Vagina (tissue), 2 donors: ENCODE data around the gene SDHAF2. TPM values are rescaled to one million over a fixed set of nuclear protein-coding genes. Genes with fewer than 3 reads are reported as not detected.
"Not testable (repeated sequence)": the region's sequence is repeated elsewhere in the genome, so short reads cannot be mapped to it uniquely, and the experiment has no call there.

Experiments
- DNase-seq, 2 donors: peaks; one replicate each; pipeline ENCODE4 v3.0.0-alpha.2; 2017; ENCODE audit errors: extremely low spot score in 2 of 2
- H3K27ac ChIP-seq: fragments of 200-600 bp; sonication (generic); one replicate; pipeline ENCODE4 v1.5.1; 2019
- H3K27me3 ChIP-seq: fragments of 200-600 bp; sonication (generic); one replicate; pipeline ENCODE4 v1.5.1; 2019
- H3K36me3 ChIP-seq, 2 donors: fragments of 200-600 bp; sonication (generic); one replicate each; pipeline ENCODE4 v1.5.1; 2017 to 2019
- H3K4me1 ChIP-seq: fragments of 200-600 bp; sonication (generic); one replicate; pipeline ENCODE4 v1.5.1; 2019
- H3K4me3 ChIP-seq, 2 donors: fragments of 200-600 bp; sonication (generic); 1 replicate in 1 of 2; 2 replicates in 1 of 2; pipeline ENCODE4 v1.5.1; 2016 to 2019
- H3K9me3 ChIP-seq: fragments of 200-600 bp; sonication (generic); one replicate; pipeline ENCODE4 v1.5.1; 2019
- POLR2A ChIP-seq, 2 donors: fragments of 450-650 bp; IDR thresholded peaks; one replicate each; pipeline ENCODE4 v1.6.1; 2017; ENCODE audit warnings: antibody characterized with exemption in 2 of 2, mild to moderate bottlenecking in 2 of 2, moderate library complexity in 2 of 2
- POLR2AphosphoS5 ChIP-seq, 2 donors: sonication (generic); formaldehyde crosslinking; IDR thresholded peaks; one replicate each; pipeline ENCODE4 v1.9.0; 2017; ENCODE audit warnings: antibody characterized with exemption in 2 of 2, mild to moderate bottlenecking in 2 of 2, low read depth in 1 of 2; ENCODE audit not compliant: insufficient read depth in 1 of 2
- intact Hi-C: fragments of 100-400 bp; cut with DNase I; formaldehyde crosslinking; loops from one replicate; pipeline ENCODE4 v1.15.1; 2023
- total RNA-seq: library from RNA; depleted of rRNA; stranded (reverse); fragments of >200 nt; gene quantifications from one replicate; pipeline ENCODE4 v1.2.3, GENCODE V29; 2016
- TF ChIP-seq, protein P1 (sequence below), 3 experiments: fragments of 450-650 bp in 2 of 3; fragments of 200-600 bp in 1 of 3; sonication (generic) in 1 of 3; IDR thresholded peaks; one replicate each; pipeline ENCODE4 v1.5.1; 2017 to 2019; ENCODE audit warnings: antibody characterized with exemption in 3 of 3, mild to moderate bottlenecking in 2 of 3, moderate library complexity in 2 of 3

SDHAF2 gene
- total RNA-seq, 1 donor from 2014 or later = 24.3 TPM

DNA sequence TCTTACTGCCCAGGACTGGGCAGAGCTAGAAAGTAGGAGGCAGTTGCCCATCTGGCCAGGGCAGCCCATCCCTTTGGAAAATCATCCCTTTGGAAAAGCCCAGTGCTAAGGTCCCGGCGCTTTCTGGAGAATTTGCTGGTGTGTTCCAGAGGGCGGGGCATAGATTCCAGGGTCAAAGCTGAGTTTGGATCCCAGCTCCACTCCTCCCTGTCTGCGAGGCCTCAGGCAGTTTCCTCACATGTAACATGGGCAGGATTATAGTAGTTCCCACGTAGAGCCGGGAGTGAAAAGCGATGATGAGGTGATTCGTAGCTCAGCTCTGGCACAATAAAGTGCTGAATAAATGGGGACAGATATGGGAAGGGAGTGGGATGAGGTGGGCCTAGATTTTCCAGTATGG, 47.2 kb downstream of the SDHAF2 start:
- TF ChIP-seq, protein P1, sequence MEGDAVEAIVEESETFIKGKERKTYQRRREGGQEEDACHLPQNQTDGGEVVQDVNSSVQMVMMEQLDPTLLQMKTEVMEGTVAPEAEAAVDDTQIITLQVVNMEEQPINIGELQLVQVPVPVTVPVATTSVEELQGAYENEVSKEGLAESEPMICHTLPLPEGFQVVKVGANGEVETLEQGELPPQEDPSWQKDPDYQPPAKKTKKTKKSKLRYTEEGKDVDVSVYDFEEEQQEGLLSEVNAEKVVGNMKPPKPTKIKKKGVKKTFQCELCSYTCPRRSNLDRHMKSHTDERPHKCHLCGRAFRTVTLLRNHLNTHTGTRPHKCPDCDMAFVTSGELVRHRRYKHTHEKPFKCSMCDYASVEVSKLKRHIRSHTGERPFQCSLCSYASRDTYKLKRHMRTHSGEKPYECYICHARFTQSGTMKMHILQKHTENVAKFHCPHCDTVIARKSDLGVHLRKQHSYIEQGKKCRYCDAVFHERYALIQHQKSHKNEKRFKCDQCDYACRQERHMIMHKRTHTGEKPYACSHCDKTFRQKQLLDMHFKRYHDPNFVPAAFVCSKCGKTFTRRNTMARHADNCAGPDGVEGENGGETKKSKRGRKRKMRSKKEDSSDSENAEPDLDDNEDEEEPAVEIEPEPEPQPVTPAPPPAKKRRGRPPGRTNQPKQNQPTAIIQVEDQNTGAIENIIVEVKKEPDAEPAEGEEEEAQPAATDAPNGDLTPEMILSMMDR (IDR thresholded peaks at IDR 0.05) = no peak
- TF ChIP-seq POLR2A (IDR thresholded peaks at IDR 0.05) = no peak
- TF ChIP-seq POLR2AphosphoS5 (IDR thresholded peaks at IDR 0.05; ENCODE audit: insufficient read depth in 1 of 2, low read depth in 1 of 2) = no peak
- no peak overlapping the region for H3K4me3 ChIP-seq
- peaks cover 11% of the 10 kb centered on the region for H3K4me1 ChIP-seq
- intact Hi-C loops = no loop called here
- H3K36me3 ChIP-seq = no peaks in the 10 kb centered on the region
- H3K9me3 ChIP-seq = no peaks in the 10 kb centered on the region
- no peak for DNase-seq
- H3K27me3 ChIP-seq = no peaks in the 10 kb centered on the region
- H3K27ac ChIP-seq = peak overlapping the region; percentile 65

DNA sequence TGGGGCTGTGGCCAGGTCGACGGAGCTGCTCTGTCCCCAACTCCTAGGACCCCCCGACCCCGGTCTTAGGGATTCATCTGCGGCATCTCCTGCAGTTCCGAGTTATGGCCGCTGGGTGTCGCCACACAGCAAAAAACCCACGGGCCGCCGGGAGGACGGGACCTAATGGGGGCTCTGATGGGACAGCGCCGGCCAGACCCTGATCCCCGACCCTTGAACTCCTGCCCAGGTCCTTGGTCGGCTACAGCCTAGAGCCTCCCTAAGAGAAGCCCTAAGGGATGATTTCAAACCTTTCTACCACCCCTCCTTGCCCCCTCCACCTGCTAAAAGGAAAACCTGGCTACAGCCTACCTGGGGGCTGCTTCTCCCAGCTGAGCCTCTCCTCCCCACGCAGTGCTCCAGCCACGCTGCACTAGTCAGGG, 47.8 kb downstream of the SDHAF2 start:
- no peak for TF ChIP-seq POLR2A (IDR thresholded peaks at IDR 0.05)
- no peak for TF ChIP-seq POLR2AphosphoS5 (IDR thresholded peaks at IDR 0.05; ENCODE audit: insufficient read depth in 1 of 2, low read depth in 1 of 2)
- TF ChIP-seq, protein P1 (IDR thresholded peaks at IDR 0.05) = peak; percentile 81 to 95 (median 86)
- H3K27ac ChIP-seq = peak overlapping the region; percentile 65
- H3K27me3 ChIP-seq = no peaks in the 10 kb centered on the region
- no peak for DNase-seq
- peaks cover 11% of the 10 kb centered on the region for H3K4me1 ChIP-seq
- H3K36me3 ChIP-seq = no peaks in the 10 kb centered on the region
- intact Hi-C loops = no loop called here
- H3K4me3 ChIP-seq = no peak overlapping the region
- no peaks in the 10 kb centered on the region for H3K9me3 ChIP-seq

DNA sequence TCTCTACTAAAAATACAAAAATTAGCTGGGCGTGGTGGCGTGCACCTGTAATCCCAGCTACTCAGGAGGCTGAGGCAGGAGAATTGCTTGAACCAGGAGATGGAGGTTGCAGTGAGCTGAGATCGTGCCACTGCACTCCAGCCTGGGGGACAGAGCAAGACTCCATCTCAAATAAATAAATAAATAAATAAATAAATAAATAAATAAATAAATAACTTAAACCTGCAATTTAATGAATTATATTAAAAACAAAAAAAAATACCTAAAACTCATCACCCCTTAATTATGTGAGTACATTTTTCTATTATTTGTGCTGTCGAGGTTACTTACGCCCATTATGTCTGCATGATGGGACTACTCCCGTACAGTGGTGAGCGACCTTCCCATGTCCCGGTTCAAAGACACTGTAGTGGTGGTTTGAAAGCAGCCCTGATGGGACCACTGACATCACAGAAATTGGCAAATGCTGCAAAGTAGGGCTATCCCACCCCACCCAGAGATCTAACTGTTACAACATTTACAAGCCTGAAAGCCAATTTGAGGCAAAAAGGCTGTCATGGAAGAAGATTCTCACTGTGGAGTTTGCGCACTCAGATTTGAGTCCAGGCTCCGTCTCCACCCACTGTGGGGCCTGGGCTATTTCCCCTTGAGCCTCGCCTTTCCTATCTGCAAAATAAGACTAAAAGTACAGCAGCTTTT, 49.6 kb downstream of the SDHAF2 start:
- not testable (repeated sequence) for H3K27me3 ChIP-seq, H3K36me3 ChIP-seq, H3K4me3 ChIP-seq, H3K9me3 ChIP-seq, H3K27ac ChIP-seq, DNase-seq
- intact Hi-C loops = loop anchor here (5.0 to 10.0 kb wide), 2 partner anchors 38 to 155 kb away; no protein-coding TSS in a partner anchor
- H3K4me1 ChIP-seq = peaks cover 11% of the 10 kb centered on the region

DNA sequence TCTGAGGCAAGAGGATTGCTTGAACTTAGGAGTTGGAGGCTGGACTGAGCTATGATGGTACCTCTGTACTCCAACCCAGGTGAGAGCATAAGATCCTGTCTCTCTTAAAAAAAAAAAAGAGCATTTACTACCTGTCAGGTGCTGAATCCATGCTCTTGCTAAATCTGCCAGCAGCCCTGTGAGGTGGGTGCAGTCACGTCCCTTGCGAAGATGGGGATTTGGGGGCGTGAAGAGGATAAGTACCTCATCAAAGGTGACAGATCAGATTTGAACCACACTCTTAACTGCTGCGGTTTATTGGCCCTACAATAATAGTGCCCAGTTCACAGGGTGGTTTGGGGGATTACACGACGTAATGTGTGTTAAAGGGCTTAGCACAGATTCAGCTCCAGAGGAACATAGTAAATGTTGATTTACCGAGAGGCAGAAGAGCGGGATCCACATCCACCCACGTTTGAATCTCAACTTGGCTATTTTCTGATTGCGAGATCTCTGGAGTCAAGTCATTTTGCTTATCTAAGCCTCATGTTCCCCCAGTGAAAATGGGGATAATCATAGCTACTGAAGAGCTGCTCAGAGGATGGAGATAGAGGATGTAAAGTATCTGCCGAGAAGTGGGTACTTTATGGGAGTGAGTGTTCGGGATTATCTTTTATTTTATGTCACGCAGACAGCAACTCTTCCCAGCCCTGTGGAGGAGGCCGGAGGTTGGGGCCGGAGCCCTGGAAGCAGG, 50.5 kb downstream of the SDHAF2 start:
- Histone ChIP-seq H3K27ac (no peak overlapping the region), H3K9me3 (no peaks in the 10 kb centered on the region), H3K36me3 (no peaks in the 10 kb centered on the region), H3K4me3 (no peak overlapping the region), H3K4me1 (peaks cover 11% of the 10 kb centered on the region), H3K27me3 (no peaks in the 10 kb centered on the region)
- intact Hi-C loops = loop anchor here (5.0 to 10.0 kb wide), 2 partner anchors 37 to 154 kb away; no protein-coding TSS in a partner anchor
- DNase-seq = no peak
- TF ChIP-seq, protein P1 (IDR thresholded peaks at IDR 0.05) = no peak
- TF ChIP-seq POLR2AphosphoS5 (IDR thresholded peaks at IDR 0.05; ENCODE audit: insufficient read depth in 1 of 2, low read depth in 1 of 2) = no peak
- TF ChIP-seq POLR2A (IDR thresholded peaks at IDR 0.05) = no peak

DNA sequence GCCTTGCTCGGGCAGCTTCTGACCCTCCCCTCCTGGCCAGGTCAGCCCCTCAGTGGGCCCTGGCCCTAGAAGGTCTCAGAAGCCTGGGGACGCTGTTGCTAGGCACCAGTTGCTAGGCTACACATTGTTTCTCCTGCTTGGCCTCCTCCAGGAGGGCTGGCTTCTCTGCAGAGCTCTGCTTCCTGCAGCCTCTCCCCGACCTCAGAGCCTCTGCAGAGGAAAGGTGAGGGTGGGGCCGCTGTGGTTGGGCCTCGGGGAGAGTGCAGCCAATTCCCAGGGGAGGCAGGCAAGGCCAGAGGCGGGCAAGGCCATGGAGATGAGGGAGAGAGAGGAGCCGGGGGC, 51.0 kb downstream of the SDHAF2 start:
- intact Hi-C loops = loop anchor here (5.0 to 10.0 kb wide), 2 partner anchors 36 to 154 kb away; no protein-coding TSS in a partner anchor
- no peak for DNase-seq
- Histone ChIP-seq H3K4me1 (peaks cover 11% of the 10 kb centered on the region), H3K36me3 (no peaks in the 10 kb centered on the region), H3K4me3 (no peak overlapping the region), H3K27ac (no peak overlapping the region), H3K9me3 (no peaks in the 10 kb centered on the region), H3K27me3 (no peaks in the 10 kb centered on the region)
- TF ChIP-seq POLR2AphosphoS5 (IDR thresholded peaks at IDR 0.05; ENCODE audit: insufficient read depth in 1 of 2, low read depth in 1 of 2) (no peak), POLR2A (IDR thresholded peaks at IDR 0.05) (no peak)
- TF ChIP-seq, protein P1 (IDR thresholded peaks at IDR 0.05) = no peak
